GM23338 (cell line): ENCODE results near the gene C6orf89.

Source experiments
- CREB1 ChIP-seq: fragments of 250-450 bp; sonication (Bioruptor Pico); IDR thresholded peaks from 2 replicates; pipeline ENCODE4 v1.5.0; 2020; ENCODE audit warnings: low read depth, mild to moderate bottlenecking, moderate library complexity
- ETS1 ChIP-seq: IDR thresholded peaks from 2 replicates; pipeline ENCODE4 v1.6.1; 2016; ENCODE audit warnings: antibody characterized with exemption
- EZH2 ChIP-seq: fragments of 200-600 bp; sonication (generic); IDR thresholded peaks from one replicate; pipeline ENCODE4 v1.8.0; 2017; ENCODE audit warnings: antibody characterized with exemption, mild to moderate bottlenecking, low read depth; ENCODE audit not compliant: unreplicated experiment
- EZH2phosphoT487 ChIP-seq: fragments of 200-600 bp; sonication (generic); IDR thresholded peaks from one replicate; pipeline ENCODE4 v1.8.1; 2018; ENCODE audit warnings: antibody characterized with exemption; ENCODE audit not compliant: unreplicated experiment
- JUNB ChIP-seq: IDR thresholded peaks from one replicate; pipeline ENCODE4 v1.6.1; 2016; ENCODE audit warnings: antibody characterized with exemption; ENCODE audit not compliant: unreplicated experiment
- NANOG ChIP-seq: IDR thresholded peaks from 2 replicates; pipeline ENCODE4 v1.6.1; 2016; ENCODE audit warnings: antibody characterized with exemption, borderline replicate concordance
- POLR2AphosphoS5 ChIP-seq: IDR thresholded peaks from 2 replicates; pipeline ENCODE4 v1.6.1; 2016; ENCODE audit warnings: antibody characterized with exemption, low read depth
- REST ChIP-seq: IDR thresholded peaks from one replicate; pipeline ENCODE4 v1.6.1; 2018; ENCODE audit warnings: antibody characterized with exemption; ENCODE audit not compliant: unreplicated experiment
- STAT1 ChIP-seq: IDR thresholded peaks from one replicate; pipeline ENCODE4 v1.6.1; 2016; ENCODE audit warnings: antibody characterized with exemption; ENCODE audit not compliant: unreplicated experiment
- ZNF331 ChIP-seq: fragments of 250-450 bp; sonication (Bioruptor Pico); IDR thresholded peaks from 2 replicates; pipeline ENCODE4 v1.5.0; 2020; ENCODE audit warnings: low read depth, mild to moderate bottlenecking, moderate library complexity
- ZNF462 ChIP-seq: fragments of 250-450 bp; sonication (Bioruptor Pico); IDR thresholded peaks from 2 replicates; pipeline ENCODE4 v1.5.0; 2020; ENCODE audit warnings: mild to moderate bottlenecking, moderate library complexity
- TF ChIP-seq, protein P1 (sequence below), 2 experiments: fragments of 200-600 bp in 1 of 2; sonication (generic) in 1 of 2; conservative IDR thresholded peaks; 2 replicates each; pipeline versions ENCODE4 v1.5.1 to v1.6.1; 2016 to 2017; ENCODE audit warnings: antibody characterized with exemption in 2 of 2, low read depth in 2 of 2, mild to moderate bottlenecking in 2 of 2, moderate library complexity in 1 of 2

DNA sequence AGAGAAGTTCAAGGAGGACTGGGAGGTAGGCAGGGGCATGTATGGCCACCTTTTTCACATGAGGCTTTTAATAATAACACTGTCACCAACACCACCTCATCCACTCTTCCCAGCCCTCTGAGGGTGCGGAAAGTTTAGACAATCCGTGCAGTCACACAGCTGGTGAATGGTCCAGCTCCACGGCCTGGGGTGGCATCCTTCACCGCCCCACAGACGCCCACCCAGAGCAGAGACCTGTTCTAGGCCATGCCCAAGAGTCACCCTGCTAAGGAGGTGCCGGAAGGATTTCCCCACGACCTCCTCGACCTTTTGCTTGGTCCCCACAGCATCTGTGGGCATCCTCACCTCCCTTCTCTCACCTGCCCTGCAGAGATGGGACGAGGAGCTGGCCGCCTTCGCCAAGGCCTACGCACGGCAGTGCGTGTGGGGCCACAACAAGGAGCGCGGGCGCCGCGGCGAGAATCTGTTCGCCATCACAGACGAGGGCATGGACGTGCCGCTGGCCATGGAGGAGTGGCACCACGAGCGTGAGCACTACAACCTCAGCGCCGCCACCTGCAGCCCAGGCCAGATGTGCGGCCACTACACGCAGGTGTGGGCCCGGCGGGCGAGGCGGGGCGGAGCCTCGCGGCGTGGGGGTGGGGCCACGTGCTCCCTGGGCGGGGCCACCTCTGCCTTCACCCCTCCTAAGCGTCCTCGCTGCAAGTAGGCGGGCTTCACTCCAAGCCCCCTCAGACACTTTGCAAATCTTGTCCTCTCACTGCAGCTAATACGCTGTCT, 73.2 kb downstream of the C6orf89 start:
- TF ChIP-seq EZH2phosphoT487 (no peak), POLR2AphosphoS5 (no peak), STAT1 (no peak), ZNF331 (no peak), REST (no peak), CREB1 (CRISPR knock-in tag) (no peak), ETS1 (no peak), EZH2 (no peak), JUNB (no peak), NANOG (no peak), ZNF462 (no peak)
- TF ChIP-seq, protein P1, sequence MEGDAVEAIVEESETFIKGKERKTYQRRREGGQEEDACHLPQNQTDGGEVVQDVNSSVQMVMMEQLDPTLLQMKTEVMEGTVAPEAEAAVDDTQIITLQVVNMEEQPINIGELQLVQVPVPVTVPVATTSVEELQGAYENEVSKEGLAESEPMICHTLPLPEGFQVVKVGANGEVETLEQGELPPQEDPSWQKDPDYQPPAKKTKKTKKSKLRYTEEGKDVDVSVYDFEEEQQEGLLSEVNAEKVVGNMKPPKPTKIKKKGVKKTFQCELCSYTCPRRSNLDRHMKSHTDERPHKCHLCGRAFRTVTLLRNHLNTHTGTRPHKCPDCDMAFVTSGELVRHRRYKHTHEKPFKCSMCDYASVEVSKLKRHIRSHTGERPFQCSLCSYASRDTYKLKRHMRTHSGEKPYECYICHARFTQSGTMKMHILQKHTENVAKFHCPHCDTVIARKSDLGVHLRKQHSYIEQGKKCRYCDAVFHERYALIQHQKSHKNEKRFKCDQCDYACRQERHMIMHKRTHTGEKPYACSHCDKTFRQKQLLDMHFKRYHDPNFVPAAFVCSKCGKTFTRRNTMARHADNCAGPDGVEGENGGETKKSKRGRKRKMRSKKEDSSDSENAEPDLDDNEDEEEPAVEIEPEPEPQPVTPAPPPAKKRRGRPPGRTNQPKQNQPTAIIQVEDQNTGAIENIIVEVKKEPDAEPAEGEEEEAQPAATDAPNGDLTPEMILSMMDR (conservative IDR thresholded peaks at IDR 0.05; ENCODE audit: low read depth in 2 of 2), result peak in 1 of 2 experiments; percentile 53; a peak in 2 of 4 replicates
